Endothelial cell of hepatic sinusoid (primary cell): ENCODE measurements around the gene PADI2.

Source experiments
- in situ Hi-C: cut with HindIII; loops from 2 replicates; pipeline ENCODE4 v1.10.0; 2017; ENCODE audit warnings: low sequenced_read_pairs

Gene PADI2

DNA sequence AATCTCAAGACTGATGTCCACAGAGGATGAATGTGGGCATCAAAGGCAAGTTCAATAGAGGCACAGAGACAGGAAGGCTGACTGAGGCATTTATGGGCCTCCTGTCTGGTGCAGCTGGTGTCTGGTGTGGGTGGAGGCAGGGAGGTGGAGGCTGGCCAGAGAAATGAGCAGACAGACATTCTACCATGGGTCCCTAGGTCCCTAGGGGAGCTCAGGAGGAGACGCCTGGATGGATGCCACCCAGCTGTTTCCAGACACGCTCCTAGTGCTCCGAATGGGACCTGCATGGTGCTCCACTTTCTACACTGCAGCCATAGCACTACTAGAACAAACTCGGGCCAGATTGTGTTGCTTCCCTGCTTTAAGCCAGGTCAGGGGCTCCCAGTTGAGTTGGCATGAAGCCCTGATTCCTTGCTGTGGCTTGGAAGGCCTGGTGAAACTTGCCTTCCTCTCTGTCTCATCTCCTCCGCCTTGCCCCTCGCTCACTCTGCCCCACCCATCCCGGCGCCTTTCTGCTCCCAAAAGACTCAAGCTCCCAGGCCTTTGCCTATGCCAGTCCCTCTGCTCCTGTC lies 25.3 kb downstream of the PADI2 start:
- in situ Hi-C loops, result no loop called here

DNA sequence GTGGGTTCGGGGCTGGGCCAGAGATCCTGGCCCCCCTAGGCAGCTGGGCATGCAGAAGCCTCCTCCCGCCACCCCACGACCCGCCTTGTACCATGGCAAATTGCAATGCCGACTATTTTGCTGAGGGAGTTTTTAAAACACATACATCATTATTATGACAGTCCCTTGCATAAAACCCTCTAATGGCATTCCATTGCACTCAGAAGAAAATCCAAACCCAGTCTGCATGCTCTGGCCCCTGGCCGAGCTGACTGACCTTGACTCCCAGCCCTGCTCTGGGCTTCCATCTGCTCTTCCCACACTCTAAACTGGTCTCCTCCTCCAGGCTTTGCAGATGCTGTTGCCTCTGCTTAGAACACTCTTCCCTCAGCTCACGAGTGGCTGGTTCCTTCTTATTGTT lies 28.0 kb downstream of the PADI2 start:
- in situ Hi-C loops, result no loop called here

DNA sequence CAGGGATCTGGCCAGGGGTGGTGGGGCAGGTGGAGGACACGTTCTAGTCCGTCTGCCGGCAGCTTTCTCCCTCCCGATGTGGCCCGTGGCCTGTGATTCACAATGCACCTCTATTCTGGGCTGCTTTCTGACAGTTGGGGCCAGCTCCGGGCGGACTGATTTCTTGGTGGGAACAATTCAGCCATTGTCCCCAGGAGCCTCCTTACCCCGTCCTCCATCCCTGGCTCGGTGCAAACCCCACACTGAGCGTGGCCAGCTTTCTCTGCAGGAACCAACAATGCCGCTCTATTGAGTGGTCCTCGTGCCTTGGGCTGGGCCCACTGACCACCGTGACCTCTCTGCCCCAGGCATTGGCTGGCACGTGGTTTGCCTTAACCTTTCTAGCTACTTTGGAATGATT lies 29.7 kb downstream of the PADI2 start:
- in situ Hi-C loops, result no loop called here

DNA sequence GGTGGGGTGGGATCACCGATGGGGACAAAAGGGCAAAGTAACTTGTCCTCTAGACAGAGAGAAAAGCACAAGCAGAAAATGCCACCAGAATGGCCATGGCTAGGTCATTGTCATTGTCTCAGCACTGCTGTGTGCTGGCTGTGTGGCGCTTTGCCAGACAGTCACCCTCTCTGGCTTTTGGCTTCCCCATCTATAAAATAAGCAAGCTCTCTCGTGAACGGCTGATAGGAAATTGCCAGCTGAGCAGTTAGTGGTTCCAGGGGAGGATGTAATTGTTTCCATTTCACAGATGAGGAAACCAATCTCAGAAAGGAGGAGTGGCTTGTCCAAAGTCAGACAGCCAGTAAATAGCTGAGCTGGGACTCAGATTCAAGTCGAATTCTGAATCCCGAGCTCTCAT lies 32.5 kb downstream of the PADI2 start:
- in situ Hi-C loops, result no loop called here

DNA sequence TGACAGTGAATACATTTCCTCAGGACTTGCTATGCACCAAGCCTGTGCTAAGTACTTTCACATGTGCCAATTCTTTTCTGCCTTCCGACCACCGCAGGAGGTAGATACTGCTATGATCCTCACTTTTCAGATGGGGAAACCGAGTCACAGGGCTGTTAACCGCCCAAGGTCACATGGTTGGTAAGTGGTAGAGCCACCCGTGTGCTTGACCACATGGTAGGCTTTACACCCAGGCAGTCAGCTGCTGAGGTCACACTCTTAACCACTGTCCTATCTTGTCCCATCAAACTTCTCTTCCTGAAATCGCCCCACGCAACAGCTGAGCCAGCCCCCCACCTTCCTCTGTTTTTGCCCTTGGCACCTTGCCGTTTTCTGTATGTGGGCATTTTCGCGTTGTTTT lies 34.5 kb downstream of the PADI2 start:
- in situ Hi-C loops, result no loop called here

DNA sequence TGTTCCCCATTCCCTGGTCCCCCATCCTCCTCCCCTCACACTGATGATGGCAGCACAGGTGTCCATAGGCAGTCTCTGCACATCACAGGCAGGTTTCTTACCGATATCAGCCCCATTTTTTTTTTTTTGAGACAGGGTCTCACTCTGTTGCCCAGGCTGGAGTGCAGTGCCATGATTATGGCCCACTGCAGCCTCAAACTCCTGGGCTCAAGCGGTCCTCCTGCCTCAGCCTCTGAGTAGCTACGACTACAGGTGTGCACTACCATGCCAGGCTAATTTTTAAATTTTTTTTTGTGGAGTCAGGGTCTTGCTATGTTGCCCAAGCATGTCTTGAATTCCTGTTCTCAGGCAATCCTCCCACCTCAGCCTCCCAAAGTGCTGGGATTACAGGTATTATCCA lies 36.5 kb downstream of the PADI2 start:
- in situ Hi-C loops, result no loop called here

DNA sequence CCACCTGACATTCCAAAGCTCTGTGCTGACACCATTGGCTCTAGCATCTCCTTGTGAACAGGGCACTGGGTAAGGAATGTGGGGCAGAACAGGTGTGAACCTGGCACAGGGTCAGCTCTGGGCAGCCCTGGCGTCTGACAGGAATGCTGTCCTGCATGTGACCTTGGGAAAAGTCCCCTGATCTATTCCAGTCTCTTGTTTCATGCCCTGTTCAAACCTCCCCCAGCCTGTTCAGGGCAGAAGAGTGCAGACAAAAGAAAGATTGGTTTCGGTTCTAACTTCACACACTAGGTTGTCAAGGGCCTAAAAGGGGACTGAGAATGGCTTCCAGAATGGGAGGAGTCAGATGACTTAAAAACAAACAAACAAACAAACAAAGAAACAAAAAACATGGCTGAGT lies 37.8 kb downstream of the PADI2 start:
- in situ Hi-C loops, result no loop called here

DNA sequence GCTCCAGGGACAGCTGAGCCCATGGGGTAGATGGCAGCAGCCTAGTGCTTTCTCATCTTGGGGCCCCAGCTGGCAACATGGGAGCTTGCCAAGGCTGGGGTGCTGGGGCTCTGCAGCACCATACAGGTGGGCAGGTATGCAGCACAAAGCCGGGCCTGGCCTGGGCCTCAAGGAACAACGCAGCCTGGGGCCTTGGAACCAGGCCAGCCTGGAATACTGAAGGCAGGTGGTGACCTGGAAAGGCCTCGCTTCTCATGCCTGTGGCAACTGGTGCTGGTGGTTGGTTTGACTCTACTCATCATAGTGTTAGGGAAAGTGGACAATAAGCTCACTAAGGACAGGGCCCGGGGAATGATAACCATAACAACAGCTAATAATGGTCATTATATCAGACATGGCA lies 38.4 kb downstream of the PADI2 start:
- in situ Hi-C loops, result no loop called here

DNA sequence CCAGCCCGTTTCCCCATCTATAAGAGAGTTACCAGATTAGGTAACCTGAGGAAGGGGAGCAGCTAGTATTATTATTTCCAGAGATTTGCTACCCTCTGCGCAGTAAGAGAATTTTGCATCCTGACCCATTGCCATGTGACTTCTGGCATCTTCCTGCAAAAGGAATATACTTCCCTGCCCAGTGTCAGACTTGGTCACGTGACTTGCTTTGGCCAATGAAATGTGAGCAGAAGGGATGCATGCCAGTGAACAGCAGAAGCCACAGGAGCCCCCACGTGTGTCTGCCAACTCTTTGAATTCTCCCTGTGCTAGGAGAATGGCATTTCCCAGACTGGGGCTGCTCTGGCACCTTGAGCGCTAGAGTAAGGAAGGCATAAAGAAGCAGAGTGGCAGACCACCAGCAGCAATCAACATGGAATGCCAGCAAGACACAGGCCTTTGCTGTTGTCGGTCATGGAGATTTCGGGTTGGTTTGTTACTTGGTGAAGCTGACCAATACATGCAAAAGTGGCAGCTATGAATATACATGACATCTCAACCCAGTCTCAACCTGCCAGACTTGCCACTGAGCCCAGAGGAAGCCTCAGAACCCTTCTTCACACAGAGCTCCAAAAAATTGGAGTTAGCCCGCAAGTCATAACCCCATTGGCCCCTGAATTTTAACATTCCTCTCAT lies 39.0 kb downstream of the PADI2 start:
- in situ Hi-C loops, result no loop called here

DNA sequence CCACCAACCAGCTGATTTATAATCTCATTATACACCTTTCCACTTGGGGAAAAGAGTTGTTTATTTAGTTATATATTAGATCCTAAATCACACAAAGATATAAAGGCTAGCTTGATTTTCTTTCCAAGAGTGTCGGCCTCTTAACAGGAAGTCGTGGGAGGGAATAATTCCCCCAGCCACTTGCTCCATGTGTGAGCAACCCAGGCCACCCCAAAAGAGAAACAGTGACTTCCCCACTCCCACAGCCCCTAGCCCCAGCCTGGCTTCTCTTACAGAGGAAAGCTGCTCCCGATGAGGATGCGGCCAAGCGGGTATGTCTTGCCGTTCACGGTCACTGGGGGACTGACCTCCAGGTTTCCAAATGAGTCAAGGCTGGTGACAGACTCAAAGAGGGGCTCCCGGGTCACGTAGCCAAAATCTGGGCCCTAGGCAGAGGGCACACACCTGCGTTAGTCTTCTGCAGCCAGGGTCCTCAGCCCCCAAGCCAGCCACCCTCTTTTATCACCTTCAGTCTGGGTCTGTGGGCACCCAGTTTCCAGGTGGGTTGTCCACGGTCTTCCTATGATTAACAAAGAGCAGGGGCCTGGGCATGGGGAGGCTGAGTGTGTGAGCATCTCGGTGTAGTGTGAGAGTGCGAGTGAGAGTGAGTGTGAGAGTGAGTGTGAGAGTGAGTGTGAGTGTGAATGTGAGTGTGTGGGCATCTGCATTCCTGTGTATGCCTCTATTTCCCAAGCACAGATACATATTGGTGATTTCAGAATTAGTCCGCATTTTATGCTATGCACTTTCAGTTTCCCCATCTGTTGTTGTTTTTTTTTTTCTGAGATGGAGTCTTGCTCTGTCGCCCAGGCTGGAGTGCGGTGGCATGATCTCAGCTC lies 40.0 kb downstream of the PADI2 start:
- in situ Hi-C loops, result no loop called here

DNA sequence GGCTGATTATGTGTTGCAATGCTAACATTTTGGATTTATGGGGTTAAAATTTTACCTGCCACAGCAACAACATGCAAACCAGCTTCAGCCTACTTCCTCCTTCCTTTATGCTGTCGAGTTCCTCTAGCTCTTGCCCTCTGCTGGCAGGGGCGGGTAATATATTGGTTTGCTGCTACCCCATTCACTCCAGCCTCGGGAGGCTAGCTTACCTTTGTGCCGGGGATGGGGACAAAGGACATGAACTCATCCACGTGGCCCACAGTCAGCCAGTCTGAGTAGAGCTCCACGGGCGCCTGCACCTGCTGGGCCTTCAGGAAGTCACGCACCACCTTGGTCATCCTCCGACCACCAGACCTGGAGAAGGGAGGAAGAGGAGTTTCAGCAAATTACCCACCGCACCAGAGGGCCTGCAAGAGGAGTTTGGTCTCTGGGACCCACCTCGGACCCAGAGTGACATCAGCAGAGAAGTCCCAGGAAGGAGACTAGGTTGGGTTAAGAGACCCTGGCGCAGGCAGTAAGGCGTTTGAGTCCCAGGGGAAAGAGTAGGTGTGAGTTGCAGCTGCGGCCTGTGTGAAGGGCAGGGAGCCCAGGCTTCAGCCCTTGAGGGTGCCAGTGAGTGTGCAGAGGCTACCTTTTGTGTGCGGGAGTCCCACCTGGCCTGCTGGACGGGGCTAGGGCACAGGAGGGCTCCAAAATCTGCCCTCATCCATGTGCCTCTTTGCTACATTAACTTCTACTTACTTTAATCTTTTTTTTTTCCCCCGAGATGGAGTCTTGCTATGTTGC lies 43.6 kb downstream of the PADI2 start:
- in situ Hi-C loops, result no loop called here

DNA sequence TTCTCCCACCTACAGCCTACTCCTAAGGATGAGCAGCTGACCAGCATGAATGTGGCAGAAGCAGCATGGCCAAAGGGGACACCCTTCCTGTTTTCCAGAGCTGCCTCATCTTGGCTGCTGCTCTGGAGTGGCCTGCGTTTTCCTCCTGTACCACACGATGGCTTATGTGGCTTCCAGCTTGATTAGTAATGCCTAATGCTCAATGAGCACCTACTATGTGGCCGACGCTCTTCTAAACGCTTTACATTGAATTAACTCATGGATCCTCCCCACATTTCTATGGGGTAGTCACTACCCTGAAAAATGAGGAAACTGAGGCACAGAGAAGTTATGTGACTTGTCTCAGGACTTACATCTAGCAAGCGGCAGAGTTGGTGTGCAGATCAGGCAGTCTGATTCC lies 47.5 kb downstream of the PADI2 start:
- in situ Hi-C loops, result loop anchor here (5.0 kb wide), 1 partner anchor 281 kb away; no protein-coding TSS in a partner anchor

DNA sequence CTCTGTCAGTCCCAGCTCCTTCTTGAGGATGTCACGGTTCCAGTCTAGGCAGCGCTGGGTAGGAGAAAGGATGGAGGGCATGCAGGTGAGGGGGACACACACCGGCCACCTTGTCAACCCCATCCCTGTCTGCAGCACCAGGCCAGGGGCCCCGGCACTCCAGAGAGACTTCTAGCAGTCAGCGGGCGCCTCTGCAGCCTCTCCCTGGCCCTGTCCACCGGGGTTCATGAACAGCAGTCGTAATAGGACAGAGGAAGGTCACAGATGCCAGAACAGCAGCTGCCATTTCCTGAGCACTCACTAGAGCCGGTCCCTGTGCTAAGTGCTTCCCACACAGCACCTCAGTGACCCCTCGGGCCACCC lies 49.1 kb downstream of the PADI2 start:
- in situ Hi-C loops, result loop anchor here (5.0 kb wide), 1 partner anchor 282 kb away; no protein-coding TSS in a partner anchor

DNA sequence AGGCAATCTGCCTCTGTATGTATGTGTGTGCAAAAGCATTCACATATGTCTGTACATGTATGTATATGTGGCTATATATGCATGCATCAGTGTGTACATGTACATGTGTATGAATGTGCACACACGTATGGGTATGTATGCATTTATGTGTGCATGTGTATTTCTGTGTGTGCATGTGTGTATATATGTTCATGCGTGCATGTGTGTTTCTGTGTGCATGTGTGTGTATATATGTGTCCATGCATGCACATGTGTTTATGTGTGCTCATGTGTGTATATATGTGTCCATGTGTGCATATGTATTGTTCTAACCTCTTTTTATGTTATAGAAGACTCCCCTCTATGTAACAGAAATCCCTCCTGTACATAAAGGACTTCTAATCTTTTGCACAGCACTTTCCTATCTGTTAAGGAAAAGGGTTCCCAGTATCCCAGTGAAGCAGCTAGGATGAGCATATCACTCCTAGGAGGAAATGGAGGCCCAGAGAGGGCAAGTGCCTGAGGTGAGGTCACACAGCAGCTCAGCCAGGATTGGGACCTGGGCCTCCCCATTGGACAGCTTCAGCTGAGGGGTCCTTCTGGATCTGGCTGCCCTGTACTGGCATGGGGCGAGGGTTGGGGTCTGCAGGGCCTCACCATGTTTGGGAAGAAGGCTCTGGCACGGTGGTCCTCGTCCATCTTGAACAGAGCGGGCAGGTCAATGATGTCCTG lies 49.6 kb downstream of the PADI2 start:
- in situ Hi-C loops, result loop anchor here (5.0 to 10.0 kb wide), 2 partner anchors 155 to 283 kb away; no protein-coding TSS in a partner anchor

DNA sequence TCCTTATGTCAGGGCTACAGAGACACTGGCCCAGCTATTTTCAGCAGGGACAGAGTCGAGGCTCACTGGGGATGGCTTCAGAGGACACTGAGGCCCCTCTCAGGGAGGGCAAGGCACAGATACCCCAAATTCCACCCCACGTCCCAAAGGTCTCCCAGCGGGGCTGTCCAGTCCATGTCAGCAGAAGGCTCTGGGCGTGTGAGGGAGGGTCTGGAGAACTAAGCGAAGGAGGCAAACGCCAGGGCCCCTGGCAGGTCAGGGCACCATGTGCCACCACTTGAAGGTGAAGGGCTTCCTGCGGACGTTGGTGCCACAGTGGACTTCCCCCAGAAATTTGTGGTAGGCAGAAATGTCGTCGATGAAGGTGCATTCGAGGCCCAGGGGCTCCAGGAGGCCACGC lies 50.5 kb downstream of the PADI2 start:
- in situ Hi-C loops, result loop anchor here (10.0 kb wide), 1 partner anchor 156 kb away; no protein-coding TSS in a partner anchor

DNA sequence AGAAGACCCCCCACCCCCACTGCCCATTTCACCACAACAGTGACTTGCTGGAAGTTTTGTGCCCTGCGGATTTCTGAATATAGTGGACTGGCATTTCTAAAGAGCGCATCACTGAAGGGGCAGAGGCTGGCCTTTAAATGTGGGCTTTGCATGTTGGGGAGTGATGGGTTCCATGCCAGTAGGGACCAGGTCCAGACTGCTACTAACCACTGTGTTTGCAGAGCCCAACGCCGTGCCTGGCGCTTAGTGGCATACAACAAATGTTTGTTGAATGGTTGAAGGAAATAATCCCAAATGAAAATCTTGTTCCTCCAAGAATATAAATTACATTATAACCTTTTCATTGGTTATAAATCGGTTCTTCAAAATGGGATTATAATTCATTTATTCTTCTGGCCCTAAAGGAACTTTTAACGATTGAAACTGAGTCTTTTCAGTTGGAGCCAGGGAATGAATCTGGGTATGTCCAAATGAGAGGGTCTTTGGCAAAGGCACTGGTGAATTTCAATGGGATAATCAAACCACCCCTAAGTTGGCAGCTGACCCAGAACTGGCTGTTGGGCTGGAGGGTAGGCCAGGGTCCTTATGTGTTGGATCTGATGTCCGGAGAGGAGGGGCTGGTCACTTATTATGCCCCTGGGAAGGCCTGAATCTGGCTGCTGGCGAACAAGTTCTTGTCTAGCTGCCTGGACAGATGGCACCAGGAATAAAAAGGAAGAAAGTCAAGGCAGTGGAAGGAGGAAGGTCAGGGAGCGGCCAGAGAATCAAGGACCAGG lies 51.6 kb downstream of the PADI2 start:
- in situ Hi-C loops, result loop anchor here (10.0 kb wide), 1 partner anchor 157 kb away; no protein-coding TSS in a partner anchor

DNA sequence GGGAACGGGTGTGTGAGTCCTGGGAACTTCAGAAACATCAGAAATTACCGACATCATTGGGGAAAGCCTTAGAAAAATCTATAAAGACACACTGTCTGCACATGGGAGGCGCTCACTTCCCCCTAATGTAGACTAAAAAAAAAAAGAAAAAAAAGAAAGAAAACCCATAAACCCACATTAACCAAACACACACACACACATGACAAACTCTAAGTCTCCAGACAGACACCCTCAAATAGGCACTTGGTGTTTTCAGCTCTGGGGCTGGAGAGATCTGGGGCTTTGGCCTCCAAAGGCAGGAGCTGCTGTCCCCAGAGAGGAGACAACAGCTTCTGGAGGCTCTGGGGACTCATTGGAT lies 52.2 kb downstream of the PADI2 start:
- in situ Hi-C loops, result loop anchor here (10.0 kb wide), 1 partner anchor 158 kb away; no protein-coding TSS in a partner anchor

DNA sequence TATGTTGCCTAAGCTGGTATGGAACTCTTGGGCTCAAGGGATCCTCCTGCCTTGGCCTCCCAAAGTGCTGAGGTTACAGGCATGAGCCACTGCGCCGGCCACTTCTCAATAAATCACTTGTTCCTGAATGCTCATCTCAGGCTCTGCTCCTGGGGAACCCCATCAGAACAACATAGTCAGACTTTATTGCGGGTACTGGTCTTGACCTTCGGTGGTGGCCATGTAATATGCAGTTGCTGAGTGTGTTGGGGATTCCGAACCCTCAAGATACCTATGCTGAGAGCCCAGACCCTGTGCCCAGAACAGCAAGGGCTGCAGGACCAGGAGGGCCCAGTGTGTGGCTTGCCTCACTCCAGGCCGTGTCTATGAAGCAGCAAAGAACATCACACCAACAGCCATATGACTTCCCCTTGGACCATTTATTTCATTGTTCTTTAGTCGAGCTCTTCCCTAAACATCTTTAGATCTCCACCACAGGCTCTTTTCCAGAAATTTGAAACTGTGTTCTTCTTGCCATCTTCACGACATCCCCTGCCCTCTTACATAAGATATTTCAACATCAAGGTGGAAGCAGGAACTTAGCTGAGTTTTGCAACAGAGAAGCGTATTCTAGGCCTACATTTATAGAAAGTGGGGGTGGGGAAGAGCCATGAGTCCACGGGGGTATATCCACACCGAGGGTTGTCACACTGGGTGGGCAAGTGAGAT lies 52.7 kb downstream of the PADI2 start:
- in situ Hi-C loops, result loop anchor here (10.0 kb wide), 1 partner anchor 158 kb away; no protein-coding TSS in a partner anchor

DNA sequence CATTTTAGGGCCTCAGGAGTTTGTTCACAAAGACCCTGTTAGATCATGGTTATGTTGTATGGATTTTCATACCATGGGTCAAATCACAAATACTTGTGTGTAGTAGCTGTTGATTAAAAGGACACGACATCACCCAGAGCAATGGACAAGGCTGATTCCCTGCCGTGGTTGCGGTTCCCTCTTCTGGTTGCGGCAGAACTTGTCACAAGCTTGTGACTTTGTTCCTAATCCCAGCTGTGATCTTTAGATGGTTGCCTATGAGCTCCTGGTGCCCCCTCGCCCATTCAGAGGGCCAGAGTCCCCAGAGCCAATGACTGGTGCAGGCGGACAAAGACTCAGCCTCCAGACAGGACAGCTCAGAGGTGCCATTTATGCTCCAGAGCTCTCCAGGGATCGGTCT lies 53.6 kb downstream of the PADI2 start:
- in situ Hi-C loops, result loop anchor here (10.0 kb wide), 1 partner anchor 159 kb away; no protein-coding TSS in a partner anchor
